IMR-90 (cell line): ENCODE results near the gene ADM2. TPM values are rescaled to one million over a fixed set of nuclear protein-coding genes. Genes with fewer than 3 reads are reported as not detected.

ENCODE experiments used
- ATAC-seq: fragments of 200-7000 bp; cut with Tn5 transposase; 2 replicates; pipeline ENCODE4 v1.9.1; 2020; ENCODE audit warnings: low read depth, mild to moderate bottlenecking, moderate library complexity
- BruUV-seq: library from RNA; stranded (reverse); fragments of 400-500 nt; replicated peaks from 2 replicates; lab custom pipeline; 2021; lab: Mats Ljungman, UMichigan
- CTCF ChIA-PET: fragments of 300-600 bp; formaldehyde crosslinking; extraction: SDS; loops from one replicate; lab custom pipeline; 2021; ENCODE audit warnings: antibody characterized with exemption; lab: Yijun Ruan, JAX
- POLR2A ChIA-PET: fragments of 300-600 bp; sonication (Branson Sonifier 250); formaldehyde crosslinking; loops from one replicate; lab custom pipeline; 2022; ENCODE audit warnings: antibody characterized with exemption; ENCODE audit not compliant: unreplicated experiment; lab: Charles Lee
- DNase-seq: peaks from one replicate; pipeline ENCODE4 v3.0.0; 2013
- H2AFZ ChIP-seq: replicated peaks from 2 replicates; pipeline ENCODE3; 2013; ENCODE audit warnings: low read length, mild to moderate bottlenecking; ENCODE audit not compliant: poor library complexity
- H2AK5ac ChIP-seq: 2 replicates; pipeline ENCODE4 v1.6.1; 2013; ENCODE audit warnings: low read depth, low read length, inconsistent platforms
- H2AK9ac ChIP-seq: replicated peaks from 2 replicates; pipeline ENCODE3; 2013; ENCODE audit warnings: mild to moderate bottlenecking, low read depth, low read length, moderate library complexity; ENCODE audit not compliant: poor library complexity
- H2BK120ac ChIP-seq: 2 replicates; pipeline ENCODE4 v1.6.1; 2013; ENCODE audit warnings: low read depth, low read length, inconsistent platforms
- H2BK15ac ChIP-seq: 3 replicates; pipeline ENCODE4 v1.6.1; 2013; ENCODE audit warnings: low read depth, low read length, inconsistent platforms
- H2BK20ac ChIP-seq: 2 replicates; pipeline ENCODE4 v1.6.1; 2013; ENCODE audit warnings: low read depth, mild to moderate bottlenecking, inconsistent platforms, low read length, moderate library complexity
- H2BK5ac ChIP-seq: 2 replicates; pipeline ENCODE4 v1.6.1; 2013; ENCODE audit warnings: mild to moderate bottlenecking, low read depth, low read length, inconsistent platforms; ENCODE audit not compliant: poor library complexity, severe bottlenecking
- H3K14ac ChIP-seq: replicated peaks from 2 replicates; pipeline ENCODE4 v1.6.1; 2013; ENCODE audit warnings: low read depth, low read length, inconsistent platforms
- H3K18ac ChIP-seq: 2 replicates; pipeline ENCODE4 v1.6.1; 2013; ENCODE audit warnings: low read depth, low read length, control low read depth
- H3K23ac ChIP-seq: 2 replicates; pipeline ENCODE4 v1.6.1; 2013; ENCODE audit warnings: low read depth, low read length, inconsistent platforms
- H3K27ac ChIP-seq: 2 replicates; pipeline ENCODE4 v1.5.1; 2013; ENCODE audit warnings: mild to moderate bottlenecking, control low read depth, low read length; ENCODE audit not compliant: insufficient read depth
- H3K27me3 ChIP-seq: 2 replicates; pipeline ENCODE4 v1.6.1; 2013; ENCODE audit warnings: low read length; ENCODE audit not compliant: control insufficient read depth, insufficient read depth
- H3K36me3 ChIP-seq: 2 replicates; pipeline ENCODE4 v1.6.1; 2013; ENCODE audit warnings: low read length, mixed read lengths; ENCODE audit not compliant: control insufficient read depth, insufficient read depth
- H3K4ac ChIP-seq: 2 replicates; pipeline ENCODE4 v1.6.1; 2013; ENCODE audit warnings: low read depth, low read length, inconsistent platforms
- H3K4me1 ChIP-seq: 2 replicates; pipeline ENCODE4 v1.6.1; 2013; ENCODE audit warnings: low read length, mixed read lengths; ENCODE audit not compliant: control insufficient read depth, insufficient read depth
- H3K4me2 ChIP-seq: 2 replicates; pipeline ENCODE4 v1.6.1; 2013; ENCODE audit warnings: low read depth, mild to moderate bottlenecking, control low read depth, low read length, moderate library complexity
- H3K4me3 ChIP-seq: 2 replicates; pipeline ENCODE4 v1.5.1; 2013; ENCODE audit warnings: low read depth, mild to moderate bottlenecking, control low read depth, low read length, moderate library complexity; ENCODE audit not compliant: insufficient read depth
- H3K56ac ChIP-seq: 2 replicates; pipeline ENCODE4 v1.6.1; 2013; ENCODE audit warnings: low read length, inconsistent platforms; ENCODE audit not compliant: insufficient read depth; ENCODE audit errors: extremely low read depth
- H3K79me1 ChIP-seq, 2 experiments: 2 replicates each; pipeline ENCODE4 v1.6.1; 2013; ENCODE audit warnings: low read length in 2 of 2, inconsistent platforms in 1 of 2, low read depth in 1 of 2
- H3K9ac ChIP-seq: 2 replicates; pipeline ENCODE4 v1.6.1; 2013; ENCODE audit warnings: low read depth, low read length, control low read depth
- H3K9me1 ChIP-seq: 2 replicates; pipeline ENCODE4 v1.6.1; 2013; ENCODE audit warnings: low read length, inconsistent platforms; ENCODE audit not compliant: insufficient read depth
- H3K9me3 ChIP-seq: 2 replicates; pipeline ENCODE4 v1.6.1; 2013; ENCODE audit warnings: low read length; ENCODE audit not compliant: control insufficient read depth, insufficient read depth
- H4K20me1 ChIP-seq: 2 replicates; pipeline ENCODE4 v1.6.1; 2013; ENCODE audit warnings: low read length, inconsistent platforms; ENCODE audit not compliant: insufficient read depth
- H4K5ac ChIP-seq: 2 replicates; pipeline ENCODE4 v1.6.1; 2013; ENCODE audit warnings: mild to moderate bottlenecking, low read depth, low read length, control low read depth
- H4K8ac ChIP-seq, 2 experiments: 2 replicates each; pipeline ENCODE4 v1.6.1; 2013; ENCODE audit warnings: low read depth in 2 of 2, low read length in 2 of 2, control low read depth in 1 of 2, inconsistent platforms in 1 of 2
- H4K91ac ChIP-seq: 2 replicates; pipeline ENCODE4 v1.6.1; 2013; ENCODE audit warnings: low read depth, low read length, inconsistent platforms; ENCODE audit not compliant: insufficient read depth
- BHLHE40 ChIP-seq: fragments of 150-350 bp; IDR thresholded peaks from 2 replicates; pipeline ENCODE4 v1.6.1; 2016; ENCODE audit warnings: mild to moderate bottlenecking, low read depth, low read length
- MAZ ChIP-seq: IDR thresholded peaks from 2 replicates; pipeline ENCODE4 v1.6.1; 2012; ENCODE audit warnings: low read depth, mild to moderate bottlenecking, low read length, improper control_type of control experiment, moderate library complexity, borderline replicate concordance
- USF2 ChIP-seq: fragments of 150-350 bp; IDR thresholded peaks from 2 replicates; pipeline ENCODE4 v1.6.1; 2017; ENCODE audit warnings: mild to moderate bottlenecking, antibody characterized with exemption, low read length, low read depth
- WGBS, 2 experiments: methylation state at CpG; one replicate each; pipeline versions ENCODE4 v1.1.5 to v1.1.7; 2013; ENCODE audit warnings: missing lambda C conversion rate in 2 of 2; ENCODE audit not compliant: insufficient read length in 1 of 2; ENCODE audit errors: extremely low coverage in 2 of 2; 5-methylcytosine and 5-hydroxymethylcytosine counted together
- dilution Hi-C: fragments of 300-500 bp; cut with HindIII; formaldehyde crosslinking; loops from one replicate; pipeline ENCODE4 v1.14.3; 2018; ENCODE audit warnings: low sequenced_read_pairs; ENCODE audit not compliant: unreplicated experiment
- in situ Hi-C: fragments of 300-500 bp; cut with MboI; formaldehyde crosslinking; loops from 3 replicates; pipeline ENCODE4 v1.14.3; 2019; ENCODE audit warnings: low sequenced_read_pairs, inconsistent platforms, mixed read lengths
- intact Hi-C: fragments of 100-400 bp; cut with micrococcal nuclease; formaldehyde crosslinking; loops from 2 replicates; pipeline ENCODE4 v1.10.0; 2022
- polyA plus RNA-seq, 3 experiments: library from polyadenylated mRNA; depleted of rRNA; stranded (reverse); fragments of >200 nt; gene quantifications; 2 replicates each; pipeline ENCODE4 v1.2.3, GENCODE V29; 2012; ENCODE audit warnings: low replicate concordance in 1 of 3
- total RNA-seq: library from RNA; depleted of rRNA; stranded (reverse); fragments of >200 nt; gene quantifications from 2 replicates; pipeline ENCODE4 v1.2.3, GENCODE V29; 2012

The ADM2 gene
- total and polyA plus RNA-seq, 2 of the 4 experiments (the other 2 are of a cell fraction): 0.18 to 2.3 TPM

GRCh38 chr22:50485221-50486131 lies 4.1 kb downstream of the ADM2 start:
- Histone ChIP-seq H4K5ac (no peak overlapping the region), H3K36me3 (peaks cover 4% of the 10 kb centered on the region; the same call in 1 of the 2 replicates), H3K56ac (no peak overlapping the region), H3K27ac (no peak overlapping the region), H2BK15ac (no peak overlapping the region), H2AK5ac (no peak overlapping the region), H3K9me3 (no peaks in the 10 kb centered on the region), H3K4me3 (no peak overlapping the region), H4K8ac (no peak overlapping the region), H3K79me1 (peaks cover 0 to 3% of the 10 kb centered on the region in 2 experiments; a peak in 1 of 4 replicates), H3K18ac (no peak overlapping the region), H4K91ac (no peak overlapping the region), H2BK120ac (no peak overlapping the region), H3K9me1 (no peaks in the 10 kb centered on the region), H3K23ac (no peak overlapping the region), H3K4me1 (no peaks in the 10 kb centered on the region), H2BK20ac (no peak overlapping the region), H3K4ac (no peak overlapping the region), H3K14ac (no peak overlapping the region), H4K20me1 (no peaks in the 10 kb centered on the region; the same call in 1 of the 2 replicates), H2BK5ac (no peak overlapping the region), H3K9ac (no peak overlapping the region), H3K4me2 (no peak overlapping the region), H2AFZ (peak overlapping the region; percentile 51), H2AK9ac (peak overlapping the region; percentile 37), H3K27me3 (peaks cover 7% of the 10 kb centered on the region)
- TF ChIP-seq BHLHE40: peak; percentile 23; the same call in 1 of the 2 replicates
- TF ChIP-seq USF2: 0 out of 2 replicates have a peak, but pooled peaks have one; percentile 29
- no peak for TF ChIP-seq MAZ
- DNase-seq (no peak), ATAC-seq (no peak)
- intact Hi-C loops (no loop called here), dilution Hi-C loops (no loop called here), in situ Hi-C loops (no loop called here)
- CTCF ChIA-PET: no interaction called here
- 72% methylated on average over 15 of the region's 29 CpGs; no CpG with 5 or more reads in 1 of the 2 experiments for WGBS, 2 experiments
- no TSS peak for BruUV-seq
- POLR2A ChIA-PET: no interaction called here
